ENCODE data around the gene IL1A.
"Not testable (repeated sequence)": the region's sequence is repeated elsewhere in the genome, so short reads cannot be mapped to it uniquely, and the experiment has no call there.

The IL1A gene, protein sequence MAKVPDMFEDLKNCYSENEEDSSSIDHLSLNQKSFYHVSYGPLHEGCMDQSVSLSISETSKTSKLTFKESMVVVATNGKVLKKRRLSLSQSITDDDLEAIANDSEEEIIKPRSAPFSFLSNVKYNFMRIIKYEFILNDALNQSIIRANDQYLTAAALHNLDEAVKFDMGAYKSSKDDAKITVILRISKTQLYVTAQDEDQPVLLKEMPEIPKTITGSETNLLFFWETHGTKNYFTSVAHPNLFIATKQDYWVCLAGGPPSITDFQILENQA

DNA sequence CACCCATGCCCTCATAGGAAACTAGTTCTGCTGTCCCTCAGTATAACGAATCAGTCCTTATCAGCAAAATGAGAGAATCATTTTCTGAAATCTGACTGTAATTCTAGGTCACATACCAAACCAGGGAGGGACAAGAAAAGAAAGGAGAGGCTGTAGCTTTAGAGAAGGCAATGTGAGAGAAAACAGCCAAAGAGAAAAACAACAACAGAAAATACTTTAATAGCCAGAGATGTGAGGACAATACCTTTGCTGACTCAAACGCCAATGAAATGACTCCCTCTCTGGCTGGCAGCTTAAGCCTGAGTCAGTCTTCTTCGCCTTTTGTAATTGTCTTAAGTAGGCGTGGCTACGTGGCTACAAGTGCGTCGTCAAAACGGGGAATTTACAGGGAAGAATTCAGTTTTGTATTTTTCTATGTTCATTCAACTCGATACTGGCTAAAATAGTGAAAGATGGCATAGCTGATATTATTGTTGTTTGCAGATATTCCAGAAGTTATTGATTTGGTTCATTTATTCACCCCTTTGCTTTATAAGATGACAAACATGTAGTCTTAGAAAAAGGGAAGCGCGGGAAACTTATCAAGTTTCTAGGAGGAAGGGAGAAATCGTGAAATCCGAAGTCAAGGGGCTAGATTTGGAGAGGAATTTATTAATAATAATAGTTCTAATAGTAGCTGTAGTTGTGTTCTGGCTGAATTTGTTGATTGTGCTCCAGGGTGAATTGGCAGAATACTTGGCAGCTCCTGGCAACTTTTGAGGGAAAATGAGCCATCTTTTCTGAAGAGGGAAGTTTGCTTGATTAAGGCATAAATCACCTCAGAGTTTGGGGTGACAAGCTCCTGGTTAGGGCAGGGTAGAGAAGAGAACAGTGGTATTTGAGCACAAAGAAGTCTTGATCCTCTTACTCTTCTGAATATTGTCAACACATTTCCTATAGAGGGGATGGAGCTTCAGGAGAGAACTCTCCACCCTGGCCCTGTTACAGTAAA, at the start of gene IL1A:
IL1A (minus strand) TSS at position 295 of the 991 bp plus-strand sequence. CDS start 723 bp downstream, outside the sequence.
- DNase-seq: no peak

- DNase-seq: no peak
Measured at GRCh38 chr2:112833976-112834375, 49.7 kb upstream of the IL1A start.

DNA sequence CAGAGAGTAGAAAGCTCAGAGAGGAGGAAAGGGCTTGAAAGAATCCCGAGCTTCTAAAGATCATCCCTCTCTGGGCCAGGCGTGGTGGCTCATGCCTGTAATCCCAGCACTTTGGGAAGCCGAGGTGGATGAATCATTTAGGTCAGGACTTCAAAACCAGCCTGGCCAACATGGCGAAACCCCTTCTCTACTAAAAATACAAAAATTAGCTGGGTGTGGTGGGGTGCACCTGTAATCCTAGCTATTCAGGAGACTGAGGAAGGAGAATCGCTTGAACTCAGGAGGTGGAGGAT, 49.3 kb upstream of the IL1A start:
- not testable (repeated sequence) for DNase-seq

- DNase-seq: no peak
Measured at GRCh38 chr2:112832841-112833638, 48.7 kb upstream of the IL1A start.

GRCh38 chr2:112831946-112832840, 47.9 kb upstream of the IL1A start:
- no peak for DNase-seq

DNA sequence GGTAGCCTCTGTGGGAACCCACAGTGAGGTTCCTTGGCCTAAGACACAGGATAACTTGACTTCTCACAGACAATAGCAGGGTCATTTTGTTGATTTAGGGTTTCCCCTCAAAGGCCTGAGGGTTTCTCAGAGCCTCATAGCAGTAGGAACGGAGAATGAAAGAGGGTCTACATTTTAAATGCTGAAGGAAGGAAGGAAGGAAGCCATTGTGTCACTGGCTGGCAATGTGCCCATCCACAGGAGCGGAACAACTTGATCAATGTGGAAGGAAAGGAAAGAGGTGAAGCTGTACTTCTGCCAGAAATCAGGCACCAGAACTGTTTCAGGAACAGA, 47.2 kb upstream of the IL1A start:
- no peak for DNase-seq

- no peak for DNase-seq
Measured at GRCh38 chr2:112830682-112831512, 46.6 kb upstream of the IL1A start.

- DNase-seq: no peak
Measured at GRCh38 chr2:112829961-112830681, 45.8 kb upstream of the IL1A start.

GRCh38 chr2:112829101-112829960, 45.0 kb upstream of the IL1A start:
- no peak for DNase-seq

DNA sequence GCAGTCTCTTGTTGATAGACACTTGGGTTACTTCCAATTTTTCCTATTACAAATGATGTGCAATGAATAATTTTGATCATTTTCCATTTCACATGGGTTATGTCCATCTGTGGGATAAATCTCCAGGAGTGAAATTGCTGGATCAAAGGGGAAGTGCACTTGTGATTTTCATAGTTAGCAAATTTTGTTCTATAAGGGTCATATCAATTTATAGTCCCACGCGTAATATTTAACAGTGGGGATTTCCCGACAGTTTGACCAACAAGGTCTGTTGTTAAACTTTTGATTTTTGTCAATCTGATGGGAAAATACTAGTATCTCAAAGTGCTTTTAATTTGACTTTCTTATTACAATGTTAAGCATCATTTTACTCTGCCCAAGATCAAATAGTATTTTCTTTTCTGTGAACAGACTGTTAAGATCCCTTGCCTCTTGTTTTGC, 44.0 kb upstream of the IL1A start:
- DNase-seq: no peak

- no peak for DNase-seq
Measured at GRCh38 chr2:112827604-112828185, 43.4 kb upstream of the IL1A start.

DNA sequence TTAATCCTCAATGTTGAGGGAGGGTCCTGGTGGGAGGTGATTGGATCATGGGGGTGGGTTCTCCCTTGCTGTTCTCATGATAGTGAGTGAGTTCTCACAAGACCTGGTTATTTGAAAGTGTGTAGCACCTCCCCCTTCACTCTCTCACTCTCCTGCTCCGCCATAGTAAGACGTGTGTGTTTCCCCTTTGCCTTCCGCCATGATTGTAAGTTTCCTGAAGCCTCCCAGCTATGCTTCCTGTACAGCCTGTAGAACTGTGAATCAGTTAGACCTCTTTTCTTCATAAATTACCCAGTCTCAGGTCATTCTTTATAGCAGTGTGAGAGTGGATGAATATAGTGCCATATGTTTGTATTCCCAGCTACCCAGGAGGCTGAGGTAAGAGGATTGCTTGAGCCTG, 42.7 kb upstream of the IL1A start:
- DNase-seq: no peak

DNA sequence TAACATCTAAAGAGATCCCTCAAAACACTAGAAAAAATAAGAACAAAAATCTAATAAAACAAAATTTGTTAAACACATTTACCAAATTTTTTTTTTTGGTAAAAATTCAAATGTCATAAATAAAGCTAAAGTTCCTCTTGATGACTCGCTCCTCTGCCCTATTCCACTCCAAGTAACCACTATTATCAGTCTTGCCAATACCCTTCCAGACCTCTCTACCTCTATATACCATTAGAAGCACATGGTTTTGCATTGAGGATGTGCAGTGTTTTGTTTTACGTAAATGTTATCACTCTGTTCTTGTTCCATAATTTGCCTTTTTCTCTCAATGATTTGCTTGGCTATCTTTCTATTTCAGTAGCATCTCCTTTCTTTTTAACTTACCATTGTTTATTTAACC, 41.4 kb upstream of the IL1A start:
- no peak for DNase-seq

- DNase-seq: no peak
Measured at GRCh38 chr2:112824694-112825085, 40.4 kb upstream of the IL1A start.

GRCh38 chr2:112821682-112822081, 37.4 kb upstream of the IL1A start:
- DNase-seq: no peak

GRCh38 chr2:112821142-112821541, 36.8 kb upstream of the IL1A start:
- DNase-seq: no peak

DNA sequence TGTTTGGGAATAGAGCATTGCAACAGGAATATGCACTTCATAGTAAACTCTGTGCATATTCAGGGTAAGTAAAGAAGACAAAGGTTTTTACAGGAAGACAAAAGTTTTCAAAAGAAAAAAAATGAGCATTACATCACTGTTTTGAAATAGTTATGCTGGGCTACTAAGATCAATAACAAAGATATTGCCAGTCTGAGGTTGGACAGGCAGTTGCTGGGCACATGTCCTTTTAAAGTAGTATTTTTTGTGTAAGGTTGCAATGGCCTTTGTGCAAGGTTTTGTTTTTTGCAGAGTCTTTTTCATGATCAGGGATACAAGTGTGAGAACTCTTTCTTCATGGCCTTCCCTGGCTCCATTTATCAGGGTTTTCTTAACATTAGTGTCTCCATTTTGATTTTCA, 36.0 kb upstream of the IL1A start:
- DNase-seq: no peak

GRCh38 chr2:112819081-112819480, 34.8 kb upstream of the IL1A start:
- DNase-seq: no peak
